Ramos (cell line): ENCODE measurements around the gene DNPH1.

Experiments used
- in situ Hi-C: fragments of 300-500 bp; cut with MboI; formaldehyde crosslinking; loops from one replicate; pipeline ENCODE4 v1.14.3; 2022; ENCODE audit warnings: low sequenced_read_pairs; ENCODE audit not compliant: unreplicated experiment

Gene DNPH1

DNA sequence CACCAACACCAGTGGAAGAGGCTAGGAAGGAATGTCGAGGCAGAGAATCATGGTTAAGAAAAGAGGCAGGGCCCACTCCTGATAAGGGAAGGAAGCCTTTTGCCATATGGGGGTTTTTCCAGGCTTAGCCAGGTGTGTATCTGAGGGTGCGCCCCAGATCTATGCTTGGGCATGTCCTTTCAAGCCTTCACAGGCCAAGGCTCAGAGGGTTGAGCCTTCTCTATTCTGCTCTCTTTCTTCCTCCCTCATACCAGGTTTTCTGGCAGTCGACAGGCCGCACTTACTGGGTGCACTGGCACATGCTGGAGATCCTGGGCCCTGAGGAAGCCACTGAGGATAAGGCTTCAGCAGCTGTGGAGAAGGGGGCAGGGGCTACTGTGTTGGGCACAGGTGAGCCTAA lies 42.6 kb downstream of the DNPH1 start:
- in situ Hi-C loops: no loop called here

DNA sequence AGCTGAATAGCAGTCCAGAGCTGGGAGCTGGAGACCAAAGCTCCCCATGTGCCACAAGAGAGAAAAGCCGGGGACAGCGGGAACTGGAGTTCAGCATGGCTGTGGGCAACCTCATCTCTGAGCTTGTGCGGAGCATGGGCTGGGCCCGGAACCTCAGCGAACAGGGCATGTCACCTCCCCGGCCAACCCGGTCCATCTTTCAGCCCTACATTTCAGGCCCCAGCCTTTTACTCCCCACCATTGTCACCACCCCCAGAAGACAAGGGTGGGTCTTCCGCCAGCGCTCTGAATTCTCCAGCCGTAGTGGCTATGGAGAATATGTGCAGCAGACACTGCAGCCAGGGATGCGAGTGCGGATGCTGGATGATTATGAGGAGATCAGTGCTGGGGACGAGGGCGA lies 43.3 kb downstream of the DNPH1 start:
- in situ Hi-C loops: no loop called here

- in situ Hi-C loops: no loop called here
Observed at GRCh38 chr6:43185391-43185985, 43.8 kb downstream of the DNPH1 start.

GRCh38 chr6:43184268-43184985 lies 44.9 kb downstream of the DNPH1 start:
- in situ Hi-C loops: no loop called here

GRCh38 chr6:43183441-43183840 lies 45.8 kb downstream of the DNPH1 start:
- in situ Hi-C loops: no loop called here

- in situ Hi-C loops: no loop called here
Observed at GRCh38 chr6:43181942-43182860, 47.1 kb downstream of the DNPH1 start, which contains the start of gene CUL9. CUL9 (plus strand) TSS chr6:43182196; CDS start chr6:43184311, 2,115 bp downstream.

DNA sequence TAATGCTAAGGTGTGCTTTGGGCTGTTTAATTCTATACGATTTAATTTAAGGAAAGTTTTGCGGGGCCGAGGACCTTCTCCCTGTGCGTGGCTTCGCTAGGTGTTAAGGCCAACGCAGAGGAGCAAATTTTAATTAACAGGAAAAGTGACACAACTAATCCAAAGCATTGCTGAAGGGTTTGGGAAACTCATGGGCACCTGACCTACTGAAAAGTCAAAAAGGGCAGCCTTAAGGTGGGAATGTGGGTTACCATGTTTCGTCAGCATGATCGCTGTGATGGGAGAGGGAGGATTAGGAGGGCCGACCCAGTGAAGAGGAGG lies 47.7 kb downstream of the DNPH1 start:
- in situ Hi-C loops: no loop called here

DNA sequence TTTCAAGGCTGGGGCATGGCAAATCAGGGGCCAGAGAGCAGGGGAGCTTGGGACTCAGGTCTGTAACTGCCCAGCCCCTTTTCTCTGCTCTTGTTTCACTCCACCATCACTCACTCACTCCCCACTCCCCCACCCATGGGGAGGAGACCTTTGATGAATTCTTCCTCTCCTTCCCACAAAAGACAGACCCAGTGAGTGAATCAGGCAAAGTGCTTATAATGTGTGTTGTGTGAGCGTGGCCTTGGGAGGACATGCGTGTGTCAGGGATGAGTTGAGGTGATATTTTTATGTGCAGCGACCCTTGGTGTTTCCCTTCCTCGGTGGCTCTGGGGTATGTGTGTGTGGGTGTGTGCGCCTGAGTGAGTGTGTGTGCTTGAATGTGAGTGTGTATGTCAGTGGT lies 48.3 kb downstream of the DNPH1 start:
- in situ Hi-C loops: no loop called here

DNA sequence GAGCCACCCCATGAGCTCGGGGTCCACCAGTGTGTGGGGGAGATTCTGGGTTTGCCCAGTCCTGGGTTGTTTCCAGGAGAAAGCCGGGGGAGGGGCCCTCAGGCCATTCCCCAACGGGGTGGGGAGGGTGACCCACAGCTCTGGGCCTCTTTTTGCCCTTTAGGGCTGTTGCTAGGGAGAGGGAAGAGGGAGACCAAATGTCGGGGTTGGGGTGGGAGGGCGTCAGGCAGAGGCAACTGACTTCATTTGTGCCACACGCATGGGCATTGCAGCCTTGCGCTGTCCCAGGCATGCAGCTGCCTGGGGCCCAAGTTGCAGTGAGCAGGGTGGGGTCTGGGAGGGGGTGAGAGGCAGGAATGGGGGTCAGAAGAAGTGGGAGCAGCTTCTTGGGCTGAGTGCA lies 49.2 kb downstream of the DNPH1 start:
- in situ Hi-C loops: no loop called here

DNA sequence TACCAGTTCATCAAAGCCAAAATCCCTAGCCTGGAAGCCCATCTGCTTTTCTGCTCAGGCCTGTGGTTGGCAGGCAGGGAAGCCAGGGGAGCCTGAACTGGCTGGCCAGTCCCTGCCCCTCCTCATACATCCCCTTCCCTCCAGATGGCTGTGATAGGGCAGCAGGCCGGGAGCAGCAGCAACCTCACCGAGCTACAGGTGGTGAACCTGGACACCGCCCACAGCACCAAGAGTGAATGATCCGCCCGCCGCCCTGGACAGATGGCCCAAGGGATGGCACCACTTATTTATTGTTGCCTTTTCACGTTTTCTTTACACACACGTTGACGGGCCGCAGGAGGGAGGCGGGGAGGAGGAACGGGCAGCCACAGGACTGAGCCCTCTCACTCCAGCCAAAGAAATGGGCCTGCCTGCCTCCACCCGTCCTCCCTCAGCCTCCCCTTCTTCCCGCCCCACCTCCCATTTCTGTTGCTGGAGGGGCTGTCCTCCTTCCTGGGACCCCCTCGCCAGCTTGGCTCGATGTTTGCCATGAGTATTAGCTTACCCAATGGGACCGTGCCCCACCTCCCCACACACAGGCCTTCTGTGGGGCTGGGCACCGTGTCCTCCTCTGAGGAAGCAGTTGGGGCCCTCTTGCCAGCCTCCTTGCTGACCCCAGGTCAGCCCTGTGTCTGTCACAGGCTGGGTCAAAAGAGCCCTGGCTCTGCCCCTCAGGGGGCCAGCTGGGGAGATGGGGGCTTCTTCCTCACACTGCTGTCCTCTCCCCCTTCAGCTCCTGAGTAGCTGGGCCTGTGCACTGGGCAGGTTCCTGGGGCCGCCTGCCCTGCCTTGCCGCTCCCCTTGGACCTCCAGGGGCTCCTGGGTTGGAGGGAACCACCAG lies 50.1 kb downstream of the DNPH1 start:
- in situ Hi-C loops: no loop called here

DNA sequence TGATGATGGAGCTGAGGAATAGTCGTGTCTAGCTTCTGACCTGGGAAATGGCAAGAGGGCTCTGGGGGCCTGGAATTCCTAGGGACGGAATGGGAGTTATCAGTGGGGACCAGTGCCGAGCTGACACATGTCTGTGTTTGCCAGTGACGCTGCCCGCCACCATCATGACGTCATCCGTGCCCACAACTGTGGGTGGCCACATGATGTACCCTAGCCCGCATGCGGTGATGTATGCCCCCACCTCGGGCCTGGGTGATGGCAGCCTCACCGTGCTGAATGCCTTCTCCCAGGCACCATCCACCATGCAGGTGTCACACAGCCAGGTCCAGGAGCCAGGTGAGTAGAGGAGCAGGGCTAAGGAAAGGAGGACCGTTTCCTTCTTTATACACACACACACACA lies 51.1 kb downstream of the DNPH1 start:
- in situ Hi-C loops: no loop called here

DNA sequence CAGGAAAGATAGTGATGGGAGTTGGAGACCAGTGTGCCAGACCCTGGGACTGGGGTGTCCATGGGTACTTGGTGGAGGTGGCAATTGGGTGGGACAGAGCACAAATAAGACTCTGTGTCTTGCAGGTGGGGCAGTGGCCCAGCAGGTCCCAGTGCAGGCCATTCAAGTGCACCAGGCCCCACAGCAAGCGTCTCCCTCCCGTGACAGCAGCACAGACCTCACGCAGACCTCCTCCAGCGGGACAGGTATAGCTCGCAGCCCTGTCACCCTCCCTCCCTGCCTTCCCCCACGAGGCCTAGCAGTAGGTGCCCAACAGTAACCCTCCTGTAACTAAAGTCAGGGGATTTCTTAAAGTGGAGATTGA lies 52.9 kb downstream of the DNPH1 start:
- in situ Hi-C loops: no loop called here

- in situ Hi-C loops: no loop called here
Observed at GRCh38 chr6:43175676-43176422, 53.4 kb downstream of the DNPH1 start.
